Measurements from ENCODE around the gene ARPC1B. TPM values are rescaled to one million over a fixed set of nuclear protein-coding genes. Genes with fewer than 3 reads are reported as not detected.

Gene ARPC1B
- total RNA-seq, 3 donors from 2014 or later = 108 to 176 (median 169) TPM

- Histone ChIP-seq H3K9me3 (no peaks in the 10 kb centered on the region), H3K4me1 (peaks cover 3 to 13% of the 10 kb centered on the region in 2 donors), H3K36me3 (no peaks in the 10 kb centered on the region), H3K27me3 (no peaks in the 10 kb centered on the region), H3K27ac (peak within 1 kb of the TSS; percentile 86 to 88), H3K4me3 (peak within 1 kb of the TSS; percentile 89 to 99 (median 98))
- TF ChIP-seq POLR2A (IDR thresholded peaks at IDR 0.05) (no peak), POLR2AphosphoS5 (IDR thresholded peaks at IDR 0.05) (peak; percentile 50 to 62 (median 50))
- intact Hi-C loops (cut with DNase I; ENCODE audit: low total_unique reads) = no loop called here
- DNase-seq (ENCODE audit: low spot score in 2 of 2) = peak; percentile 91 to 93
These were observed 64.3 kb downstream of the ARPC1B start, which contains the start of the genes CPSF4 and PTCD1 for GRCh38 chr7:99438573-99439480. Gene CPSF4, plus strand, starts transcription at chr7:99438943. Its CDS starts 140 bp downstream, at chr7:99439083. Gene PTCD1, minus strand, starts transcription at chr7:99438798. Its CDS starts 3,556 bp downstream, at chr7:99435242.

GRCh38 chr7:99440195-99440594 lies 65.7 kb downstream of the ARPC1B start:
- peaks cover 3 to 13% of the 10 kb centered on the region in 2 donors for H3K4me1 ChIP-seq
- H3K27me3 ChIP-seq = no peaks in the 10 kb centered on the region
- TF ChIP-seq POLR2A (IDR thresholded peaks at IDR 0.05) (no peak), POLR2AphosphoS5 (IDR thresholded peaks at IDR 0.05) (no peak), CTCF (IDR thresholded peaks at IDR 0.05) (no peak)
- DNase-seq (ENCODE audit: low spot score in 2 of 2) = no peak
- intact Hi-C loops (cut with DNase I; ENCODE audit: low total_unique reads) = no loop called here
- no peaks in the 10 kb centered on the region for H3K9me3 ChIP-seq
- peak overlapping the region; percentile 86 to 88 for H3K27ac ChIP-seq
- H3K36me3 ChIP-seq = no peaks in the 10 kb centered on the region
- H3K4me3 ChIP-seq = peak overlapping the region; percentile 89 to 99 (median 98)

Other genes starting within 250 kb of the ARPC1B start
- gene SMURF1, start 230.6 kb upstream of the ARPC1B start, total RNA-seq = 10 to 100 TPM; 20.2 to 28.7 (median 25.9) TPM
- under 1 TPM in 2 of 3 donors, not detected in 1; 0.15 to 0.33 TPM for gene KPNA7, start 166.6 kb upstream of the ARPC1B start, total RNA-seq
- gene MYH16, start 101.9 kb upstream of the ARPC1B start, total RNA-seq = not detected
- gene ARPC1A, start 48.8 kb upstream of the ARPC1B start, total RNA-seq = 100 to 1,000 TPM; 113 to 122 (median 117) TPM
- gene PDAP1, start 33.9 kb downstream of the ARPC1B start, total RNA-seq = 10 to 100 TPM; 39.4 to 86.4 (median 51.5) TPM
- gene BUD31, start 34.2 kb downstream of the ARPC1B start, total RNA-seq = 10 to 100 TPM; 53.9 to 69.8 (median 65.4) TPM
- gene PTCD1, start 64.1 kb downstream of the ARPC1B start, total RNA-seq = 1 to 10 TPM; 4.5 to 8.3 (median 4.9) TPM
- gene CPSF4, start 64.2 kb downstream of the ARPC1B start, total RNA-seq = 10 to 100 TPM; 32.8 to 40.6 (median 32.9) TPM
- 100 to 1,000 TPM; 741 to 814 (median 754) TPM for gene ATP5MF, start 91.4 kb downstream of the ARPC1B start, total RNA-seq
- gene ZNF789, start 98.2 kb downstream of the ARPC1B start, total RNA-seq = 10 to 100 TPM in 1 of 3 donors, 1 to 10 TPM in 2; 4.6 to 12.3 (median 8.5) TPM
- 10 to 100 TPM; 42.2 to 58.7 (median 58.3) TPM for gene ZNF394, start 125.6 kb downstream of the ARPC1B start, total RNA-seq
- 10 to 100 TPM in 1 of 3 donors, 1 to 10 TPM in 2; 7.5 to 11.0 (median 8.0) TPM for gene ZKSCAN5, start 129.9 kb downstream of the ARPC1B start, total RNA-seq
- gene FAM200A, start 177.4 kb downstream of the ARPC1B start, total RNA-seq = 10 to 100 TPM in 1 of 3 donors, 1 to 10 TPM in 2; 2.6 to 10.2 (median 5.6) TPM
- gene ZNF655, start 183.9 kb downstream of the ARPC1B start, total RNA-seq = 100 to 1,000 TPM; 100 to 129 (median 110) TPM
- gene TMEM225B, start 223.5 kb downstream of the ARPC1B start, total RNA-seq = 1 to 10 TPM; 1.0 to 4.5 (median 2.0) TPM
- gene ZSCAN25, start 242.2 kb downstream of the ARPC1B start, total RNA-seq = 10 to 100 TPM; 15.2 to 23.6 (median 18.4) TPM